Measurements from ENCODE around the gene RPL35A. TPM values are rescaled to one million over a fixed set of nuclear protein-coding genes. Genes with fewer than 3 reads are reported as not detected.

The RPL35A gene
- total and polyA plus RNA-seq, 11 donors: 374 to 1,760 (median 733) TPM

GRCh38 chr3:197970588-197970987 lies 20.6 kb downstream of the RPL35A start:
- H3K27me3 ChIP-seq: no peaks in the 10 kb centered on the region
- H3K36me3 ChIP-seq: peaks cover 0 to 10% (median 0%) of the 10 kb centered on the region in 9 donors
- ATAC-seq (no peak), DNase-seq (no peak)
- intact Hi-C loops (cut with DNase I): no loop called here
- 67 to 86% (median 81%) methylated on average over 3 of the region's 3 CpGs for WGBS, 4 donors
- no peak overlapping the region for H3K4me3 ChIP-seq
- no peak overlapping the region for H3K27ac ChIP-seq
- no peaks in the 10 kb centered on the region for H3K4me1 ChIP-seq
- peaks cover 0 to 20% (median 7%) of the 10 kb centered on the region in 12 donors for H3K9me3 ChIP-seq
- TF ChIP-seq POLR2A (IDR thresholded peaks at IDR 0.05): no peak
- no peak for TF ChIP-seq CTCF (IDR thresholded peaks at IDR 0.05)

GRCh38 chr3:197974016-197974415 lies 24.0 kb downstream of the RPL35A start:
- Histone ChIP-seq H3K36me3 (peaks cover 0 to 41% (median 9%) of the 10 kb centered on the region in 9 donors), H3K27me3 (no peaks in the 10 kb centered on the region), H3K4me3 (no peak overlapping the region), H3K4me1 (no peaks in the 10 kb centered on the region), H3K9me3 (peaks cover 0 to 8% (median 0%) of the 10 kb centered on the region in 12 donors), H3K27ac (no peak overlapping the region)
- ATAC-seq (no peak), DNase-seq (no peak)
- WGBS, 4 donors: 75 to 97% (median 89%) methylated on average over 1 of the region's 1 CpG
- no peak for TF ChIP-seq POLR2A (IDR thresholded peaks at IDR 0.05)
- TF ChIP-seq CTCF (IDR thresholded peaks at IDR 0.05): no peak
- intact Hi-C loops (cut with DNase I): no loop called here

- no peak overlapping the region for H3K4me3 ChIP-seq
- H3K27me3 ChIP-seq: no peaks in the 10 kb centered on the region
- peaks cover 0 to 45% (median 11%) of the 10 kb centered on the region in 9 donors for H3K36me3 ChIP-seq
- H3K4me1 ChIP-seq: no peaks in the 10 kb centered on the region
- no peak overlapping the region for H3K27ac ChIP-seq
- DNase-seq (no peak), ATAC-seq (no peak)
- H3K9me3 ChIP-seq: peaks cover 0 to 8% (median 0%) of the 10 kb centered on the region in 12 donors
- intact Hi-C loops (cut with DNase I): no loop called here
- TF ChIP-seq CTCF (IDR thresholded peaks at IDR 0.05): no peak
- no peak for TF ChIP-seq POLR2A (IDR thresholded peaks at IDR 0.05)
- 95 to 99% (median 97%) methylated on average over 8 of the region's 8 CpGs for WGBS, 4 donors
Measured at GRCh38 chr3:197975311-197975710, 25.3 kb downstream of the RPL35A start.

- H3K27ac ChIP-seq: no peak overlapping the region
- intact Hi-C loops (cut with DNase I): no loop called here
- ATAC-seq: no peak
- DNase-seq: no peak
- H3K27me3 ChIP-seq: no peaks in the 10 kb centered on the region
- no peaks in the 10 kb centered on the region for H3K9me3 ChIP-seq
- no peak overlapping the region for H3K4me3 ChIP-seq
- TF ChIP-seq CTCF (IDR thresholded peaks at IDR 0.05): no peak
- TF ChIP-seq POLR2A (IDR thresholded peaks at IDR 0.05): no peak
- 94 to 100% (median 98%) methylated on average over 1 of the region's 1 CpG for WGBS, 4 donors
- H3K4me1 ChIP-seq: no peaks in the 10 kb centered on the region
- H3K36me3 ChIP-seq: peaks cover 0 to 37% (median 16%) of the 10 kb centered on the region in 9 donors
Measured at GRCh38 chr3:197983076-197983475, 33.1 kb downstream of the RPL35A start.

All from heart left ventricle (tissue), 16 donors.